Measurements from ENCODE around the gene PTPRN2. TPM values are rescaled to one million over a fixed set of nuclear protein-coding genes. Genes with fewer than 3 reads are reported as not detected.
"Not testable (repeated sequence)": the region's sequence is repeated elsewhere in the genome, so short reads cannot be mapped to it uniquely, and the experiment has no call there.

PTPRN2 gene
- total and polyA plus RNA-seq, 2 experiments from 2014 or later = 0.28 TPM; not detected in 1

DNA sequence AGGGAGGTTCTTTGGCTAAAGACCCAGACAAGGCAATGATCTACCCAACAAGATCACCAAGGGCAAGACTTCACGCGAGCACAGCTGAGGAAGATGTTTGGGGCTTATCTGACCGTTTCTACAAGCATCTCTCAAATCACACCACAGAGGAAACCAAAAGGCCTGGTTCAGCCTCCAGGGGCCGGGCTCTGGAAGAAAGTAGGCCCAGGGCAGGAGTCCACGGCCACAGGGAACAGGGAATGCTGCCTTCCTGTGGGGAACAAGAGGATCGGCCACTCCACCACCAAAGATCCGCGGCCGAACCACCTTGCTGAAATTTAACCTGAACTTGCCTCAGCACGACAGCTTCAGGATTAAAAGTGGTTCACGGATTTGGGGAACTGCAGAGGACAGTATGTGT is 332.5 kb downstream of the PTPRN2 start:
- TF ChIP-seq, protein P1, sequence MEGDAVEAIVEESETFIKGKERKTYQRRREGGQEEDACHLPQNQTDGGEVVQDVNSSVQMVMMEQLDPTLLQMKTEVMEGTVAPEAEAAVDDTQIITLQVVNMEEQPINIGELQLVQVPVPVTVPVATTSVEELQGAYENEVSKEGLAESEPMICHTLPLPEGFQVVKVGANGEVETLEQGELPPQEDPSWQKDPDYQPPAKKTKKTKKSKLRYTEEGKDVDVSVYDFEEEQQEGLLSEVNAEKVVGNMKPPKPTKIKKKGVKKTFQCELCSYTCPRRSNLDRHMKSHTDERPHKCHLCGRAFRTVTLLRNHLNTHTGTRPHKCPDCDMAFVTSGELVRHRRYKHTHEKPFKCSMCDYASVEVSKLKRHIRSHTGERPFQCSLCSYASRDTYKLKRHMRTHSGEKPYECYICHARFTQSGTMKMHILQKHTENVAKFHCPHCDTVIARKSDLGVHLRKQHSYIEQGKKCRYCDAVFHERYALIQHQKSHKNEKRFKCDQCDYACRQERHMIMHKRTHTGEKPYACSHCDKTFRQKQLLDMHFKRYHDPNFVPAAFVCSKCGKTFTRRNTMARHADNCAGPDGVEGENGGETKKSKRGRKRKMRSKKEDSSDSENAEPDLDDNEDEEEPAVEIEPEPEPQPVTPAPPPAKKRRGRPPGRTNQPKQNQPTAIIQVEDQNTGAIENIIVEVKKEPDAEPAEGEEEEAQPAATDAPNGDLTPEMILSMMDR (IDR thresholded peaks at IDR 0.05; ENCODE audit: low read depth, low read length) = no peak
- no peak for DNase-seq (ENCODE audit: low read depth in 1 of 2, low spot score in 1 of 2)
- no peak overlapping the region for H3K27ac ChIP-seq
- H3K4me1 ChIP-seq (ENCODE audit: low read depth) = no peaks in the 10 kb centered on the region
- no peaks in the 10 kb centered on the region for H3K27me3 ChIP-seq
- H3K9me3 ChIP-seq (ENCODE audit: low read depth) = no peaks in the 10 kb centered on the region
- H3K36me3 ChIP-seq = no peaks in the 10 kb centered on the region
- H3K4me3 ChIP-seq = no peak overlapping the region

DNA sequence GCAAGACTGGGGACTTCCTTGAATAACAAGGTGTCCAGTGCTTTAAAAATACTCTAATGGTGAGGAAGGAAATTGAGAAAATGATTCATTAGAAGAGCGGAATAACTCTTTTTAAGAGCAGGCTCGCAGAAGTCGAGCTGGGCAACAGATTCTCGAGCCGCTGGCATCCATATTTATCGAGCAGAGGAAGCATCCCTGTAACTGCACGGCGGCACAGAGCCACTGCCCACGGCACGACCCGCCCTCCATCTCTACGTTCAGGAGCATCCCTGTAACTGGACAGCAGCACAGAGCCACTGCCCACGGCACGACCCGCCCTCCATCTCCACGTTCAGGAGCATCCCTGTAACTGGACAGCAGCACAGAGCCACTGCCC is 334.0 kb downstream of the PTPRN2 start:
- not testable (repeated sequence) for H3K4me1 ChIP-seq (ENCODE audit: low read depth); H3K27me3 ChIP-seq; H3K9me3 ChIP-seq (ENCODE audit: low read depth); DNase-seq (ENCODE audit: low read depth in 1 of 2, low spot score in 1 of 2); H3K4me3 ChIP-seq; H3K36me3 ChIP-seq; H3K27ac ChIP-seq

DNA sequence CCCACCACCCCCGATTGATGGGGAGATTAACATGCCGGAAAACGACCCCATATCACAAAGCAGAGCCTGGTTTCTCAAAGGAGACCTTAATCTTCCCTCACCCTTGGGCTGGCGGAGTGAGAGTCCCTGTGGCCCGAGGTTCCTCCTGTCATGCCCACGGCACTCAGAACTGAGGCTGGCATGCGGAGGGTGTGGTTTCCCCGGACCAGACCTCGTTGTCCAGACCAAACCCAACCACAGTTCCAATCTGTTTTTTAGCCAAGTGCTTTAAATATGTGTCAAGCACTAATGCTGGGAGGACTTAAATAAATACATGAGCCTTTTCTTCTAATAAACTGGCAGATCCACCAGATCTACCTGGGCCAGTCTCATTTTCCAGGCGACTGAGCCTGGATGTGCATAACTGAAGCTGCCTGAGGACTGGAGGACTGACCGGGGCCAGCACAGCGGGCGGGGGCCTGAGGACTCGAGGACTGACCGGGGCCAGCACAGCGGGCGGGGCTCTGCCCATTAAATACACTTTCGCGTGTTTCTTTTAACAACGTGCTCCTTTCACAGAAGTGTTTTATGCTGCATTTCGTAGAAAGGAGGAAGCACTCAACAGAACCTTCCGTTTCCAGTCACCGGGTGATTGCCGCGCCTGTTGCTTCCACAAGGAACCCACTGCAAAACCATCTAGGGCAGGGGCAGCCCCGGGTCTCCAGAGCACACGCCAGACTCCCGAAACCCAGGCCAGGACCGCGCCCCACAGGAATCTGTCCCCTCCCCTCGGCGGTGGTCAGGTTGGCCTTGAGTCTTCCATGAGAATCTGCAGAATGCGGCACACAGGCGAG is 334.6 kb downstream of the PTPRN2 start:
- Histone ChIP-seq H3K36me3 (no peaks in the 10 kb centered on the region), H3K27ac (no peak overlapping the region), H3K4me3 (no peak overlapping the region), H3K9me3 (ENCODE audit: low read depth) (no peaks in the 10 kb centered on the region), H3K27me3 (no peaks in the 10 kb centered on the region), H3K4me1 (ENCODE audit: low read depth) (no peaks in the 10 kb centered on the region)
- TF ChIP-seq, protein P1 (IDR thresholded peaks at IDR 0.05; ENCODE audit: low read depth, low read length) = no peak
- no peak for DNase-seq (ENCODE audit: low read depth in 1 of 2, low spot score in 1 of 2)

DNA sequence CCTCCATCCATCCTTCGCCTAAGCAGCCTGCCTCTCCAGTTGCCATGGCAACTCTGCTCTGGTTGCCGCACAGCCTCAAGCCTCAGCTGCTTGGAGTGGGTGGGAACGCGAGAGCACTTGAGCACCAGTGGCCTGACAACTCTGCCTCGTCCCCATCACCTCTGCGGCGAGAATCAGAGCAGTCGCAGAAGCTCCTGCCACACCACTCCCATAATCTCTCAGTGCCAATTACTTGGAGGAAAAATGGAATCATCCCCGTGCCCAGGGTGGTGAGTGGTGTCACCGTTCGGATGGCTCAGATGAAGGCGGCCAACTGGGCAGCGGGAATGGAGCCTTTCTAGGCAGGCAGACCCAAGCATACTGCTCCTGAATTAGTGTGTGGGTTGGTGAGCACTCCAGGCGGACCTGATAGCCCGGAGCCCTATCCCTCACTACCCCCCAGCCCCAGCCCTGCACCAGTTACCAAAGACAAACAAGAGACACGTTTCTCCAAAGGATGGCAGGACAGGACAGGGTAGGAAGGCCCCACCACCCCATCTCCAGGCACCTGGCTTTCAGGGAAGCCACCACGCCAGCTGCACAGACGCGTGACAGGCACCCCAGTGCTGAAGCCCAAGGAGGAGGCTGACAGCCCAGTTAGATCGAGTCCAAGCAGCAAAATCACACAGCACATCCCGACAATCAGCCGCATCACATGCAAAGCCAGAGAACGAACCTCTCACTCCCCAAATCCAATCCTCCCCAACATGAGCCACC is 335.4 kb downstream of the PTPRN2 start:
- H3K4me3 ChIP-seq = no peak overlapping the region
- no peak overlapping the region for H3K27ac ChIP-seq
- H3K4me1 ChIP-seq (ENCODE audit: low read depth) = no peaks in the 10 kb centered on the region
- TF ChIP-seq, protein P1 (IDR thresholded peaks at IDR 0.05; ENCODE audit: low read depth, low read length) = no peak
- no peaks in the 10 kb centered on the region for H3K36me3 ChIP-seq
- H3K9me3 ChIP-seq (ENCODE audit: low read depth) = no peaks in the 10 kb centered on the region
- H3K27me3 ChIP-seq = no peaks in the 10 kb centered on the region
- DNase-seq (ENCODE audit: low read depth in 1 of 2, low spot score in 1 of 2) = no peak

DNA sequence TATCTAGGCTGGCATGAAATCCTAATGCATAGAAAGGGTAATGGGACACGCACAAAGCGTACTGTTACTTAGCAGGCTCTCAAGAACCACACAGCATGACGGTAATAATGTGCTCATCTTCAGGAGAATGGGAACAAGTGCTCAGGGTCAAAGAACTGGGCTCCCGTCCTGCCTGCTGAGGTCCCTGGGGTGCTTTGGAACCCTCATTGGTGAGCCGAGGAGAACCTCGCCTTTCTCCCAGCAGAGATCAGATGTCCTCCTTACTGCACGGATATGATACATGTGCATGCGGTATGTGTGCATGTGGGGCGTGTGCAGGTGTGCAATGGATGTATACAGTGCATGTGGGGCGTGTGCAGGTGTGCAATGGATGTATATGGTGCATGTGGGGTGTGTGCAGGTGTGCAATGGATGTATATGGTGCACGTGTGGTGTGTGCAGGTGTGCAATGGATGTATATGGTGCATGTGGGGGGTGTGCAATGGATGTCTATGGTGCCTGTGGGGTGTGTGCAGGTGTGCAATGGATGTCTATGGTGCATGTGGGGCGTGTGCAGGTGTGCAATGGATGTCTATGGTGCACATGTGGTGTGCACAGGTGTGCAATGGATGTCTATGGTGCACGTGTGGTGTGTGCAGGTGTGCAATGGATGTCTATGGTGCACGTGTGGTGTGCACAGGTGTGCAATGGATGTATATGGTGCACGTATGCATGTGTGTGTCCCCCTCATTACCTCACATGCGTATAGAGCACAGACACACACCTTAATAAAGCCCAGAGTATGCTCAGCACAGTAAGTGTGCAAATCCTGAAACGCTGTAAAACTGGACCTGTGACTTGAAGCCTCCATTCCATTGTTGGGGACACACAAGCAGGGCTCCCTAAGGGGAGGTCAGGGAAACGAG is 336.3 kb downstream of the PTPRN2 start:
- TF ChIP-seq, protein P1 (IDR thresholded peaks at IDR 0.05; ENCODE audit: low read depth, low read length) = no peak
- DNase-seq (ENCODE audit: low read depth in 1 of 2, low spot score in 1 of 2) = no peak
- Histone ChIP-seq H3K9me3 (ENCODE audit: low read depth) (no peaks in the 10 kb centered on the region), H3K27me3 (no peaks in the 10 kb centered on the region), H3K4me1 (ENCODE audit: low read depth) (no peaks in the 10 kb centered on the region), H3K36me3 (no peaks in the 10 kb centered on the region), H3K27ac (no peak overlapping the region), H3K4me3 (no peak overlapping the region)

Data from cardiac muscle cell (in vitro differentiated cells and primary cell).